ENCODE measurements around the gene NR2F1.

NR2F1 gene

GRCh38 chr5:93577854-93578812 is 4.9 kb upstream of the NR2F1 start:
- DNase-seq (ENCODE audit: low read depth in 2 of 2): no peak

- DNase-seq (ENCODE audit: low read depth in 2 of 2): no peak
These were observed 4.0 kb upstream of the NR2F1 start for GRCh38 chr5:93578813-93579691.

GRCh38 chr5:93579692-93580062 is 3.3 kb upstream of the NR2F1 start:
- DNase-seq (ENCODE audit: low read depth in 2 of 2): no peak

GRCh38 chr5:93580063-93580926 is 2.7 kb upstream of the NR2F1 start:
- DNase-seq (ENCODE audit: low read depth in 2 of 2): no peak

GRCh38 chr5:93580927-93581445 is 2.0 kb upstream of the NR2F1 start, which contains the start of gene NR2F1-AS1:
NR2F1-AS1 (minus strand) TSS chr5:93581219.
- DNase-seq (ENCODE audit: low read depth in 2 of 2): no peak

GRCh38 chr5:93582167-93582462 is 907 bp upstream of the NR2F1 start:
- DNase-seq (ENCODE audit: low read depth in 2 of 2): no peak

GRCh38 chr5:93583439-93583767 is 381 bp downstream of the NR2F1 start:
- no peak for DNase-seq (ENCODE audit: low read depth in 2 of 2)

- DNase-seq (ENCODE audit: low read depth in 2 of 2): no peak
These were observed 960 bp downstream of the NR2F1 start for GRCh38 chr5:93583768-93584595.

- no peak for DNase-seq (ENCODE audit: low read depth in 2 of 2)
These were observed 1.6 kb downstream of the NR2F1 start for GRCh38 chr5:93584596-93585040.

GRCh38 chr5:93585041-93585766 is 2.2 kb downstream of the NR2F1 start:
- DNase-seq (ENCODE audit: low read depth in 2 of 2): no peak

GRCh38 chr5:93585767-93586385 is 2.9 kb downstream of the NR2F1 start:
- DNase-seq (ENCODE audit: low read depth in 2 of 2): no peak

- no peak for DNase-seq (ENCODE audit: low read depth in 2 of 2)
These were observed 3.9 kb downstream of the NR2F1 start for GRCh38 chr5:93586736-93587596.

- DNase-seq (ENCODE audit: low read depth in 2 of 2): no peak
These were observed 4.8 kb downstream of the NR2F1 start for GRCh38 chr5:93587597-93588351.

GRCh38 chr5:93588352-93589151 is 5.5 kb downstream of the NR2F1 start:
- no peak for DNase-seq (ENCODE audit: low read depth in 2 of 2)

GRCh38 chr5:93589152-93589828 is 6.3 kb downstream of the NR2F1 start:
- no peak for DNase-seq (ENCODE audit: low read depth in 2 of 2)

GRCh38 chr5:93589829-93590215 is 6.8 kb downstream of the NR2F1 start:
- DNase-seq (ENCODE audit: low read depth in 2 of 2): no peak
